HepG2 (cell line): Measurements from ENCODE around the gene POLQ. TPM values are rescaled to one million over a fixed set of nuclear protein-coding genes. Genes with fewer than 3 reads are reported as not detected.

ENCODE experiments used
- CEBPG ChIP-seq: IDR thresholded peaks from 2 replicates; pipeline ENCODE4 v1.6.1; 2016
- ELF4 ChIP-seq: sonication (generic); formaldehyde crosslinking; IDR thresholded peaks from 2 replicates; pipeline ENCODE4 v1.5.0; 2020; ENCODE audit warnings: missing genetic modification reagents, mild to moderate bottlenecking, moderate library complexity, borderline replicate concordance
- FOXJ3 ChIP-seq: sonication (generic); formaldehyde crosslinking; IDR thresholded peaks from 2 replicates; pipeline ENCODE4 v1.4.0; 2020; ENCODE audit warnings: missing genetic modification reagents, mild to moderate bottlenecking, borderline replicate concordance
- FOXK1 ChIP-seq: sonication (generic); formaldehyde crosslinking; IDR thresholded peaks from 2 replicates; pipeline ENCODE4 v1.4.0; 2020; ENCODE audit warnings: low read depth, missing genetic modification reagents, borderline replicate concordance
- HNF4A ChIP-seq: sonication (generic); formaldehyde crosslinking; IDR thresholded peaks from 2 replicates; pipeline ENCODE4 v1.4.0; 2020; ENCODE audit warnings: missing genetic modification reagents
- MIER2 ChIP-seq: IDR thresholded peaks from 2 replicates; pipeline ENCODE4 v1.6.1; 2016; ENCODE audit warnings: missing biosample characterization, missing genetic modification reagents
- NFKBIZ ChIP-seq: IDR thresholded peaks from 2 replicates; pipeline ENCODE4 v1.6.1; 2018; ENCODE audit warnings: missing genetic modification reagents, missing compliant biosample characterization
- SRY ChIP-seq: sonication (generic); formaldehyde crosslinking; IDR thresholded peaks from 2 replicates; pipeline ENCODE4 v1.8.0; 2022; ENCODE audit warnings: mild to moderate bottlenecking, missing genetic modification reagents
- TAF1 ChIP-seq: sonication (generic); formaldehyde crosslinking; IDR thresholded peaks from 2 replicates; pipeline ENCODE4 v1.4.0; 2020; ENCODE audit warnings: missing genetic modification reagents
- ZFP82 ChIP-seq: sonication (generic); formaldehyde crosslinking; IDR thresholded peaks from 2 replicates; pipeline ENCODE4 v1.5.1; 2020; ENCODE audit warnings: mild to moderate bottlenecking, missing genetic modification reagents, borderline replicate concordance
- ZFX ChIP-seq: sonication (generic); formaldehyde crosslinking; IDR thresholded peaks from 2 replicates; pipeline ENCODE4 v1.4.0; 2020; ENCODE audit warnings: mild to moderate bottlenecking, low read depth, missing genetic modification reagents, moderate library complexity
- ZNF276 ChIP-seq: sonication (generic); formaldehyde crosslinking; IDR thresholded peaks from 2 replicates; pipeline ENCODE4 v1.4.0; 2020; ENCODE audit warnings: mild to moderate bottlenecking, low read depth, missing genetic modification reagents
- ZNF430 ChIP-seq: sonication (generic); formaldehyde crosslinking; IDR thresholded peaks from 2 replicates; pipeline ENCODE4 v1.9.0; 2021; ENCODE audit warnings: mild to moderate bottlenecking, missing genetic modification reagents
- ZNF451 ChIP-seq: sonication (generic); formaldehyde crosslinking; IDR thresholded peaks from 2 replicates; pipeline ENCODE4 v1.5.0; 2020; ENCODE audit warnings: mild to moderate bottlenecking, missing genetic modification reagents
- ZNF772 ChIP-seq: sonication (generic); formaldehyde crosslinking; IDR thresholded peaks from 2 replicates; pipeline ENCODE4 v1.5.0; 2020; ENCODE audit warnings: mild to moderate bottlenecking, missing genetic modification reagents
- polyA plus RNA-seq, 8 experiments: library from polyadenylated mRNA; depleted of rRNA in 3 of 8; stranded (reverse) in 7 of 8; unstranded in 1 of 8; fragments of >200 nt; fragmentation: Illumina TruSeq in 4 of 8; extraction: Trizol in 4 of 8; gene quantifications; 2 replicates each; pipeline versions ENCODE4 v1.2.1 to v1.2.3, GENCODE V29; 2011 to 2016; ENCODE audit warnings: low read depth in 4 of 8, missing spikeins in 1 of 8, mixed read lengths in 1 of 8; ENCODE audit not compliant: insufficient read depth in 1 of 8
- total RNA-seq, 5 experiments: library from RNA; depleted of rRNA; stranded (reverse); fragments of >200 nt; fragmentation: Illumina TruSeq; extraction: Trizol; gene quantifications; 2 replicates each; pipeline ENCODE4 v1.2.3, GENCODE V29; 2016; ENCODE audit warnings: low read depth in 1 of 5
- TF ChIP-seq, protein P1 (sequence below), 2 experiments: sonication (generic) in 1 of 2; formaldehyde crosslinking in 1 of 2; IDR thresholded peaks; 2 replicates each; pipeline versions ENCODE4 v1.6.1 to v1.9.0; 2014 to 2022; ENCODE audit warnings: antibody characterized with exemption in 1 of 2, borderline replicate concordance in 1 of 2, inconsistent platforms in 1 of 2, low read depth in 1 of 2, missing genetic modification reagents in 1 of 2
- TF ChIP-seq, protein P2 (sequence below): sonication (generic); formaldehyde crosslinking; IDR thresholded peaks from 2 replicates; pipeline ENCODE4 v1.4.0; 2020; ENCODE audit warnings: missing genetic modification reagents, mild to moderate bottlenecking, borderline replicate concordance

The POLQ gene
- total and polyA plus RNA-seq, 2 of the 13 experiments (the other 11 are each of a cell fraction or from before 2014, with no cell fraction given) = 2.5 to 18.6 TPM

GRCh38 chr3:121545574-121546455 is at the start of gene POLQ (continued):
- TF ChIP-seq, protein P1, sequence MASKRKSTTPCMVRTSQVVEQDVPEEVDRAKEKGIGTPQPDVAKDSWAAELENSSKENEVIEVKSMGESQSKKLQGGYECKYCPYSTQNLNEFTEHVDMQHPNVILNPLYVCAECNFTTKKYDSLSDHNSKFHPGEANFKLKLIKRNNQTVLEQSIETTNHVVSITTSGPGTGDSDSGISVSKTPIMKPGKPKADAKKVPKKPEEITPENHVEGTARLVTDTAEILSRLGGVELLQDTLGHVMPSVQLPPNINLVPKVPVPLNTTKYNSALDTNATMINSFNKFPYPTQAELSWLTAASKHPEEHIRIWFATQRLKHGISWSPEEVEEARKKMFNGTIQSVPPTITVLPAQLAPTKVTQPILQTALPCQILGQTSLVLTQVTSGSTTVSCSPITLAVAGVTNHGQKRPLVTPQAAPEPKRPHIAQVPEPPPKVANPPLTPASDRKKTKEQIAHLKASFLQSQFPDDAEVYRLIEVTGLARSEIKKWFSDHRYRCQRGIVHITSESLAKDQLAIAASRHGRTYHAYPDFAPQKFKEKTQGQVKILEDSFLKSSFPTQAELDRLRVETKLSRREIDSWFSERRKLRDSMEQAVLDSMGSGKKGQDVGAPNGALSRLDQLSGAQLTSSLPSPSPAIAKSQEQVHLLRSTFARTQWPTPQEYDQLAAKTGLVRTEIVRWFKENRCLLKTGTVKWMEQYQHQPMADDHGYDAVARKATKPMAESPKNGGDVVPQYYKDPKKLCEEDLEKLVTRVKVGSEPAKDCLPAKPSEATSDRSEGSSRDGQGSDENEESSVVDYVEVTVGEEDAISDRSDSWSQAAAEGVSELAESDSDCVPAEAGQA (IDR thresholded peaks at IDR 0.05; ENCODE audit: low read depth) = no peak
- TF ChIP-seq, protein P1 (CRISPR knock-in tag; IDR thresholded peaks at IDR 0.05; ENCODE audit: borderline replicate concordance) = 0 out of 2 replicates have a peak, but pooled peaks have one; percentile 59
- TF ChIP-seq ZFP82 (CRISPR knock-in tag) (no peak), HNF4A (CRISPR knock-in tag) (peak; percentile 8; the same call in 1 of the 2 replicates), ZFX (peak; percentile 85), MIER2 (CRISPR knock-in tag) (no peak), ZNF451 (peak; percentile 69), NFKBIZ (peak; percentile 70; the same call in 1 of the 2 replicates), FOXJ3 (peak; percentile 67), ZNF276 (CRISPR knock-in tag) (no peak), ZNF772 (CRISPR knock-in tag) (0 out of 2 replicates have a peak, but pooled peaks have one; percentile 32), ELF4 (CRISPR knock-in tag) (peak; percentile 45; the same call in 1 of the 2 replicates), ZNF430 (CRISPR knock-in tag) (peak; percentile 79; the same call in 1 of the 2 replicates), FOXK1 (CRISPR knock-in tag) (peak; percentile 76; the same call in 1 of the 2 replicates), CEBPG (CRISPR knock-in tag) (peak; percentile 48), TAF1 (CRISPR knock-in tag) (0 out of 2 replicates have a peak, but pooled peaks have one; percentile 47), SRY (CRISPR knock-in tag) (0 out of 2 replicates have a peak, but pooled peaks have one; percentile 17)
- TF ChIP-seq, protein P2, sequence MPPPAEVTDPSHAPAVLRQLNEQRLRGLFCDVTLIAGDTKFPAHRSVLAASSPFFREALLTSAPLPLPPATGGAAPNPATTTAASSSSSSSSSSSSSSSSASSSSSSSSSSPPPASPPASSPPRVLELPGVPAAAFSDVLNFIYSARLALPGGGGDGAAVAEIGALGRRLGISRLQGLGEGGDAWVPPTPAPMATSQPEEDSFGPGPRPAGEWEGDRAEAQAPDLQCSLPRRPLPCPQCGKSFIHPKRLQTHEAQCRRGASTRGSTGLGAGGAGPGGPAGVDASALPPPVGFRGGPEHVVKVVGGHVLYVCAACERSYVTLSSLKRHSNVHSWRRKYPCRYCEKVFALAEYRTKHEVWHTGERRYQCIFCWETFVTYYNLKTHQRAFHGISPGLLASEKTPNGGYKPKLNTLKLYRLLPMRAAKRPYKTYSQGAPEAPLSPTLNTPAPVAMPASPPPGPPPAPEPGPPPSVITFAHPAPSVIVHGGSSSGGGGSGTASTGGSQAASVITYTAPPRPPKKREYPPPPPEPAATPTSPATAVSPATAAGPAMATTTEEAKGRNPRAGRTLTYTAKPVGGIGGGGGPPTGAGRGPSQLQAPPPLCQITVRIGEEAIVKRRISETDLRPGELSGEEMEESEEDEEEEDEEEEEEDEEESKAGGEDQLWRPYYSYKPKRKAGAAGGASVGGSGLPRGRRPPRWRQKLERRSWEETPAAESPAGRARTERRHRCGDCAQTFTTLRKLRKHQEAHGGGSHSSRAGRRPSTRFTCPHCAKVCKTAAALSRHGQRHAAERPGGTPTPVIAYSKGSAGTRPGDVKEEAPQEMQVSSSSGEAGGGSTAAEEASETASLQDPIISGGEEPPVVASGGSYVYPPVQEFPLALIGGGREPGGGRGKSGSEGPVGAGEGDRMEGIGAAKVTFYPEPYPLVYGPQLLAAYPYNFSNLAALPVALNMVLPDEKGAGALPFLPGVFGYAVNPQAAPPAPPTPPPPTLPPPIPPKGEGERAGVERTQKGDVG (CRISPR knock-in tag) = no peak
